HCT116 (cell line): Measurements from ENCODE around the gene ISYNA1. TPM values are rescaled to one million over a fixed set of nuclear protein-coding genes. Genes with fewer than 3 reads are reported as not detected.

ENCODE experiments used
- ATAC-seq: fragments of 200-7000 bp; cut with Tn5 transposase; 2 replicates; pipeline ENCODE4 v1.9.1; 2020; ENCODE audit warnings: mild to moderate bottlenecking, moderate library complexity
- BruUV-seq: library from RNA; stranded (reverse); fragments of 400-500 nt; replicated peaks from 2 replicates; lab custom pipeline; 2021; lab: Mats Ljungman, UMichigan
- CTCF ChIA-PET: fragments of 300-600 bp; sonication (Branson Sonifier 250); formaldehyde crosslinking; loops from one replicate; lab custom pipeline; 2021; ENCODE audit warnings: antibody characterized with exemption; lab: Charles Lee
- POLR2A ChIA-PET: fragments of 300-600, 350-600 bp; sonication (Branson Sonifier 250); formaldehyde crosslinking; loops from one replicate; lab custom pipeline; 2021; ENCODE audit warnings: antibody characterized with exemption; lab: Charles Lee
- RAD21 ChIA-PET, 2 experiments: fragments of 300-600 bp; sonication (Branson Sonifier 250); formaldehyde crosslinking; loops; one replicate each; lab custom pipeline; 2023; ENCODE audit warnings: low total read pairs in 2 of 2; ENCODE audit not compliant: uncharacterized antibody in 2 of 2, unreplicated experiment in 2 of 2, low non-redundant PET in 1 of 2; lab: Charles Lee
- DNase-seq: peaks from one replicate; pipeline ENCODE4 v3.0.0-alpha.2; 2010; ENCODE audit warnings: low read depth, low spot score
- H2AFZ ChIP-seq: fragments of 200-600 bp; shearing (Covaris generic), sonication (generic); 2 replicates; pipeline ENCODE4 v1.6.1; 2017; ENCODE audit warnings: low read depth, mixed run types, mixed read lengths, antibody characterized with exemption, low read length; ENCODE audit not compliant: poor library complexity, severe bottlenecking
- H3K27ac ChIP-seq: 2 replicates; pipeline ENCODE4 v1.5.1; 2012; ENCODE audit warnings: low read depth, low read length
- H3K27me3 ChIP-seq: fragments of 200-600 bp; sonication (generic); 2 replicates; pipeline ENCODE4 v1.6.1; 2016; ENCODE audit warnings: mixed run types, low read length, mixed read lengths; ENCODE audit not compliant: insufficient read depth
- H3K36me3 ChIP-seq, 2 experiments: fragments of 200-500 bp in 1 of 2; fragments of 200-600 bp in 1 of 2; sonication (Bioruptor generic) in 1 of 2; sonication (generic) in 1 of 2; 2 replicates each; pipeline versions ENCODE4 v1.5.1 to v1.6.1; 2014 to 2016; ENCODE audit warnings: low read length in 2 of 2, inconsistent platforms in 1 of 2, mixed read lengths in 1 of 2, mixed run types in 1 of 2; ENCODE audit not compliant: insufficient read depth in 2 of 2, control insufficient read depth in 1 of 2
- H3K4me1 ChIP-seq, 2 experiments: fragments of 200-600 bp in 1 of 2; sonication (generic) in 1 of 2; 2 replicates each; pipeline versions ENCODE4 v1.5.1 to v1.6.1; 2012 to 2017; ENCODE audit warnings: low read length in 2 of 2, inconsistent platforms in 1 of 2, mild to moderate bottlenecking in 1 of 2, mixed read lengths in 1 of 2, mixed run types in 1 of 2, moderate library complexity in 1 of 2; ENCODE audit not compliant: insufficient read depth in 2 of 2, control insufficient read depth in 1 of 2
- H3K4me2 ChIP-seq: fragments of 200-600 bp; sonication (generic); 2 replicates; pipeline ENCODE4 v1.6.1; 2017; ENCODE audit warnings: mixed run types, low read length, mixed read lengths
- H3K4me3 ChIP-seq, 2 experiments: fragments of 200-600 bp in 1 of 2; sonication (generic) in 1 of 2; replicated peaks in 1 of 2; 2 replicates each; pipeline ENCODE4 v1.5.1; 2011 to 2016; ENCODE audit warnings: low read length in 2 of 2, control low read depth in 1 of 2, low read depth in 1 of 2, mild to moderate bottlenecking in 1 of 2, mixed read lengths in 1 of 2, mixed run types in 1 of 2
- H3K79me2 ChIP-seq: fragments of 200-600 bp; sonication (generic); 2 replicates; pipeline ENCODE4 v1.6.1; 2017; ENCODE audit warnings: mild to moderate bottlenecking, mixed run types, low read length, moderate library complexity, mixed read lengths; ENCODE audit not compliant: insufficient read depth
- H3K9ac ChIP-seq: fragments of 200-600 bp; sonication (generic); 2 replicates; pipeline ENCODE4 v1.6.1; 2016; ENCODE audit warnings: low read length, mixed read lengths
- H3K9me2 ChIP-seq: fragments of 200-600 bp; sonication (generic), shearing (Covaris generic); 2 replicates; pipeline ENCODE4 v1.6.1; 2017; ENCODE audit warnings: mixed run types, mild to moderate bottlenecking, moderate library complexity; ENCODE audit not compliant: insufficient read depth
- H3K9me3 ChIP-seq, 2 experiments: fragments of 200-500 bp in 1 of 2; fragments of 200-600 bp in 1 of 2; sonication (Bioruptor generic) in 1 of 2; sonication (generic) in 1 of 2; 2 replicates each; pipeline ENCODE4 v1.6.1; 2014 to 2017; ENCODE audit warnings: low read length in 2 of 2, mixed read lengths in 2 of 2, inconsistent platforms in 1 of 2, low read depth in 1 of 2, mild to moderate bottlenecking in 1 of 2, mixed run types in 1 of 2, moderate library complexity in 1 of 2; ENCODE audit not compliant: control insufficient read depth in 1 of 2, insufficient read depth in 1 of 2
- H4K20me1 ChIP-seq: fragments of 200-600 bp; sonication (generic), shearing (Covaris generic); 2 replicates; pipeline ENCODE4 v1.6.1; 2017; ENCODE audit warnings: mixed run types, mild to moderate bottlenecking, moderate library complexity; ENCODE audit not compliant: insufficient read depth
- ATF3 ChIP-seq: IDR thresholded peaks from 2 replicates; pipeline ENCODE4 v1.6.1; 2012
- CBX3 ChIP-seq: IDR thresholded peaks from 2 replicates; pipeline ENCODE4 v1.6.1; 2012; ENCODE audit warnings: low read depth
- CTCF ChIP-seq, 3 experiments: fragments of 200-600 bp in 1 of 3; sonication (generic) in 1 of 3; IDR thresholded peaks in 2 of 3; conservative IDR thresholded peaks in 1 of 3; 2 replicates each; pipeline ENCODE4 v1.5.1; 2012 to 2017; ENCODE audit warnings: low read depth in 2 of 3, low read length in 2 of 3, antibody characterized with exemption in 1 of 3, borderline replicate concordance in 1 of 3, control low read depth in 1 of 3, mild to moderate bottlenecking in 1 of 3, mixed read lengths in 1 of 3, mixed run types in 1 of 3, moderate library complexity in 1 of 3; ENCODE audit not compliant: insufficient read depth in 1 of 3
- ELF1 ChIP-seq: IDR thresholded peaks from 2 replicates; pipeline ENCODE4 v1.6.1; 2012; ENCODE audit warnings: low read depth, borderline replicate concordance
- EZH2phosphoT487 ChIP-seq: fragments of 200-600 bp; IDR thresholded peaks from 2 replicates; pipeline ENCODE4 v1.6.1; 2018; ENCODE audit warnings: antibody characterized with exemption, borderline replicate concordance
- FOSL1 ChIP-seq: IDR thresholded peaks from 2 replicates; pipeline ENCODE4 v1.6.1; 2012; ENCODE audit warnings: low read depth
- JUND ChIP-seq: IDR thresholded peaks from 2 replicates; pipeline ENCODE4 v1.6.1; 2012
- POLR2A ChIP-seq: IDR thresholded peaks from 2 replicates; pipeline ENCODE4 v1.7.0; 2011; ENCODE audit warnings: borderline replicate concordance; ENCODE audit not compliant: insufficient read depth, insufficient read length; ENCODE audit errors: extremely low read depth
- POLR2AphosphoS5 ChIP-seq: IDR thresholded peaks from 2 replicates; pipeline ENCODE4 v1.6.1; 2011; ENCODE audit warnings: mild to moderate bottlenecking, low read depth, low read length, moderate library complexity
- RAD21 ChIP-seq: IDR thresholded peaks from 2 replicates; pipeline ENCODE4 v1.6.1; 2012; ENCODE audit warnings: low read depth, mild to moderate bottlenecking
- TCF7L2 ChIP-seq: IDR thresholded peaks from 2 replicates; pipeline ENCODE4 v1.7.0; 2011; ENCODE audit warnings: borderline replicate concordance, inconsistent platforms; ENCODE audit not compliant: insufficient read depth, insufficient read length; ENCODE audit errors: extremely low read depth
- ZFX ChIP-seq: fragments of 450-650 bp; IDR thresholded peaks from 2 replicates; pipeline ENCODE4 v1.6.1; 2017
- ZNF274 ChIP-seq: fragments of 200-500 bp; sonication (Bioruptor generic); IDR thresholded peaks from 2 replicates; pipeline ENCODE4 v1.6.1; 2014; ENCODE audit warnings: mild to moderate bottlenecking, low read depth, low read length, inconsistent platforms
- intact Hi-C: fragments of 100-400 bp; cut with micrococcal nuclease; formaldehyde crosslinking; loops from 2 replicates; pipeline ENCODE4 v1.10.0; 2022
- total RNA-seq: library from RNA; stranded (reverse); gene quantifications from one replicate; pipeline ENCODE4 v1.2.1, GENCODE V29; 2021; ENCODE audit not compliant: unreplicated experiment

Gene ISYNA1
- total RNA-seq, 1 experiment from 2014 or later = 365 TPM

GRCh38 chr19:18439910-18440237 is 1.9 kb upstream of the ISYNA1 start (continued):
- TF ChIP-seq ZNF274 = no peak
- no peak for TF ChIP-seq TCF7L2
- no peak for TF ChIP-seq ELF1
- TF ChIP-seq EZH2phosphoT487 = no peak
- TF ChIP-seq RAD21 = no peak
- TF ChIP-seq ZFX = no peak
- TF ChIP-seq JUND = no peak
- no peak for TF ChIP-seq POLR2AphosphoS5
- no peak for TF ChIP-seq POLR2A
- no peak for TF ChIP-seq ATF3
- TF ChIP-seq CTCF (IDR thresholded peaks at IDR 0.05 in 2 of 3, conservative IDR thresholded peaks at IDR 0.05 in 1 of 3; ENCODE audit: borderline replicate concordance in 1 of 3, insufficient read depth in 1 of 3, low read depth in 2 of 3, low read length in 2 of 3) = no peak
- TF ChIP-seq CBX3 = no peak

- CTCF ChIA-PET = interaction anchor here (1.0 to 2.3 kb wide), 4 partner anchors 12 to 237 kb away, joined by 3 to 6 read pairs (median 4); no protein-coding TSS in a partner anchor
- Histone ChIP-seq H3K9me3 (no peaks in the 10 kb centered on the region), H2AFZ (no peak overlapping the region), H3K79me2 (peaks cover 9% of the 10 kb centered on the region; the same call in 1 of the 2 replicates), H4K20me1 (no peaks in the 10 kb centered on the region), H3K4me3 (peak overlapping the region in 1 of 2 experiments; percentile 84; a peak in 2 of 4 replicates), H3K27ac (peak overlapping the region; percentile 99), H3K9ac (peak overlapping the region; percentile 91), H3K9me2 (no peaks in the 10 kb centered on the region), H3K36me3 (peaks cover 0 to 16% of the 10 kb centered on the region in 2 experiments; a peak in 2 of 4 replicates), H3K27me3 (no peaks in the 10 kb centered on the region), H3K4me2 (peak overlapping the region; percentile 96), H3K4me1 (peaks cover 27 to 50% of the 10 kb centered on the region in 2 experiments)
- RAD21 ChIA-PET = no interaction called here
- no TSS peak for BruUV-seq
- no peak for TF ChIP-seq EZH2phosphoT487
- 0 out of 2 replicates have a peak, but pooled peaks have one; percentile 3 for TF ChIP-seq ZFX
- TF ChIP-seq ATF3 = no peak
- no peak for TF ChIP-seq FOSL1
- TF ChIP-seq CTCF (IDR thresholded peaks at IDR 0.05 in 2 of 3, conservative IDR thresholded peaks at IDR 0.05 in 1 of 3; ENCODE audit: borderline replicate concordance in 1 of 3, insufficient read depth in 1 of 3, low read depth in 2 of 3, low read length in 2 of 3) = 0 out of 6 replicates have a peak, but pooled peaks of 1 of the 3 experiments have one; percentile 6
- intact Hi-C loops = no loop called here
- POLR2A ChIA-PET = interaction anchor here (1.0 kb wide), 1 partner anchor 20 kb away, joined by 4 read pairs; the partner anchor contains the start of gene SSBP4
- DNase-seq (no peak), ATAC-seq (no peak)
These were observed 1.3 kb upstream of the ISYNA1 start for GRCh38 chr19:18439025-18439909.
